Measurements from ENCODE around the gene LPP.

GRCh38 chr3:188348435-188349244 lies 194.7 kb downstream of the LPP start:
- no peak for TF ChIP-seq MXI1 (IDR thresholded peaks at IDR 0.05; ENCODE audit: low read depth, low read length)
- TF ChIP-seq ZNF407 (IDR thresholded peaks at IDR 0.05; ENCODE audit: low read depth): no peak
- TF ChIP-seq CTCF (IDR thresholded peaks at IDR 0.05 in 2 of 3, conservative IDR thresholded peaks at IDR 0.05 in 1 of 3; ENCODE audit: insufficient read depth in 2 of 3, low read depth in 1 of 3, low read length in 3 of 3): no peak
- TF ChIP-seq, protein P1, sequence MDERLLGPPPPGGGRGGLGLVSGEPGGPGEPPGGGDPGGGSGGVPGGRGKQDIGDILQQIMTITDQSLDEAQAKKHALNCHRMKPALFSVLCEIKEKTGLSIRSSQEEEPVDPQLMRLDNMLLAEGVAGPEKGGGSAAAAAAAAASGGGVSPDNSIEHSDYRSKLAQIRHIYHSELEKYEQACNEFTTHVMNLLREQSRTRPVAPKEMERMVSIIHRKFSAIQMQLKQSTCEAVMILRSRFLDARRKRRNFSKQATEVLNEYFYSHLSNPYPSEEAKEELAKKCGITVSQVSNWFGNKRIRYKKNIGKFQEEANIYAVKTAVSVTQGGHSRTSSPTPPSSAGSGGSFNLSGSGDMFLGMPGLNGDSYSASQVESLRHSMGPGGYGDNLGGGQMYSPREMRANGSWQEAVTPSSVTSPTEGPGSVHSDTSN (CRISPR knock-in tag; IDR thresholded peaks at IDR 0.05; ENCODE audit: low read depth): no peak
- TF ChIP-seq, protein P1 (tag; conservative IDR thresholded peaks at IDR 0.05; ENCODE audit: low read depth): no peak
- TF ChIP-seq STAT5A (IDR thresholded peaks at IDR 0.05; ENCODE audit: borderline replicate concordance, low read length): no peak
- TF ChIP-seq C11orf30 (IDR thresholded peaks at IDR 0.05; ENCODE audit: low read depth): no peak
- no peak for TF ChIP-seq POLR2AphosphoS5 (IDR thresholded peaks at IDR 0.05; ENCODE audit: control insufficient read depth, insufficient read depth, low read depth, low read length)
- no peak for TF ChIP-seq NFRKB (IDR thresholded peaks at IDR 0.05; ENCODE audit: low read depth)
- no peak for TF ChIP-seq MAFK (IDR thresholded peaks at IDR 0.05; ENCODE audit: low read length)

Data from K562 (cell line).